GM23338 (cell line): Measurements from ENCODE around the gene ADAMTSL2. TPM values are rescaled to one million over a fixed set of nuclear protein-coding genes. Genes with fewer than 3 reads are reported as not detected.
A peak's percentile ranks its signal among the peaks of the same experiment; 100 is the strongest.

ENCODE experiments used
- ATAC-seq: fragments of 200-7000 bp; cut with Tn5 transposase; 3 replicates; pipeline ENCODE4 v1.9.1; 2020
- DNase-seq: peaks from one replicate; pipeline ENCODE4 v3.0.0-alpha.2; 2015; ENCODE audit warnings: low spot score
- H2AFZ ChIP-seq: fragments of 200-600 bp; sonication (generic); 2 replicates; pipeline ENCODE4 v1.8.0; 2016; ENCODE audit warnings: antibody characterized with exemption, mild to moderate bottlenecking, moderate library complexity
- H3F3A ChIP-seq: fragments of 200-600 bp; sonication (generic); replicated peaks from 2 replicates; pipeline ENCODE4 v1.8.0; 2017; ENCODE audit warnings: antibody characterized with exemption, mixed run types, low read depth
- H3K27ac ChIP-seq: fragments of 200-600 bp; sonication (generic); 2 replicates; pipeline ENCODE4 v1.6.1; 2016; ENCODE audit warnings: low read depth
- H3K27me3 ChIP-seq: fragments of 200-600 bp; sonication (generic); 2 replicates; pipeline ENCODE4 v1.8.0; 2016; ENCODE audit warnings: mild to moderate bottlenecking, mixed run types, moderate library complexity; ENCODE audit not compliant: insufficient read depth
- H3K36me3 ChIP-seq: fragments of 200-600 bp; sonication (generic); 2 replicates; pipeline ENCODE4 v1.8.0; 2016; ENCODE audit warnings: mild to moderate bottlenecking; ENCODE audit not compliant: insufficient read depth
- H3K4me1 ChIP-seq: fragments of 200-600 bp; sonication (generic); 2 replicates; pipeline ENCODE4 v1.8.0; 2016; ENCODE audit warnings: mild to moderate bottlenecking, moderate library complexity; ENCODE audit not compliant: insufficient read depth
- H3K4me2 ChIP-seq: fragments of 200-600 bp; sonication (generic); 2 replicates; pipeline ENCODE4 v1.7.1; 2017; ENCODE audit warnings: mixed run types
- H3K4me3 ChIP-seq: fragments of 200-600 bp; sonication (generic); 2 replicates; pipeline ENCODE4 v1.6.1; 2016; ENCODE audit warnings: mixed run types
- H3K79me2 ChIP-seq: fragments of 200-600 bp; sonication (generic); replicated peaks from 2 replicates; pipeline ENCODE4 v1.8.0; 2017; ENCODE audit warnings: mild to moderate bottlenecking; ENCODE audit not compliant: insufficient read depth
- H3K9me2 ChIP-seq: fragments of 200-600 bp; sonication (generic); 2 replicates; pipeline ENCODE4 v1.8.0; 2017; ENCODE audit not compliant: insufficient read depth
- H4K20me1 ChIP-seq: fragments of 200-600 bp; sonication (generic); replicated peaks from 2 replicates; pipeline ENCODE4 v1.8.0; 2017; ENCODE audit warnings: mild to moderate bottlenecking; ENCODE audit not compliant: insufficient read depth
- H3K27ac Mint-ChIP-seq: 2 replicates; pipeline ENCODE4 v1.8.0; 2020; ENCODE audit warnings: inconsistent platforms, mild to moderate bottlenecking, moderate library complexity, mixed read lengths
- H3K27me3 Mint-ChIP-seq: 3 replicates; pipeline ENCODE4 v1.8.0; 2022; ENCODE audit warnings: low read depth, mild to moderate bottlenecking, moderate library complexity, mixed read lengths, inconsistent platforms; ENCODE audit not compliant: insufficient read depth, poor library complexity
- H3K36me3 Mint-ChIP-seq: 3 replicates; pipeline ENCODE4 v1.8.0; 2021; ENCODE audit warnings: low read depth, mild to moderate bottlenecking, inconsistent platforms, moderate library complexity, mixed read lengths
- H3K4me1 Mint-ChIP-seq: 3 replicates; pipeline ENCODE4 v1.8.0; 2020; ENCODE audit warnings: mild to moderate bottlenecking, inconsistent platforms, mixed read lengths
- H3K4me3 Mint-ChIP-seq: 3 replicates; pipeline ENCODE4 v1.8.0; 2021; ENCODE audit warnings: moderate library complexity, mild to moderate bottlenecking, inconsistent platforms, mixed read lengths
- H3K9me3 Mint-ChIP-seq: 3 replicates; pipeline ENCODE4 v1.8.0; 2020; ENCODE audit warnings: moderate library complexity, mild to moderate bottlenecking, inconsistent platforms, mixed read lengths
- CREB1 ChIP-seq: fragments of 250-450 bp; sonication (Bioruptor Pico); IDR thresholded peaks from 2 replicates; pipeline ENCODE4 v1.5.0; 2020; ENCODE audit warnings: low read depth, mild to moderate bottlenecking, moderate library complexity
- EZH2 ChIP-seq: fragments of 200-600 bp; sonication (generic); IDR thresholded peaks from one replicate; pipeline ENCODE4 v1.8.0; 2017; ENCODE audit warnings: antibody characterized with exemption, mild to moderate bottlenecking, low read depth; ENCODE audit not compliant: unreplicated experiment
- EZH2phosphoT487 ChIP-seq: fragments of 200-600 bp; sonication (generic); IDR thresholded peaks from one replicate; pipeline ENCODE4 v1.8.1; 2018; ENCODE audit warnings: antibody characterized with exemption; ENCODE audit not compliant: unreplicated experiment
- NANOG ChIP-seq: IDR thresholded peaks from 2 replicates; pipeline ENCODE4 v1.6.1; 2016; ENCODE audit warnings: antibody characterized with exemption, borderline replicate concordance
- POLR2AphosphoS5 ChIP-seq: IDR thresholded peaks from 2 replicates; pipeline ENCODE4 v1.6.1; 2016; ENCODE audit warnings: antibody characterized with exemption, low read depth
- STAT1 ChIP-seq: IDR thresholded peaks from one replicate; pipeline ENCODE4 v1.6.1; 2016; ENCODE audit warnings: antibody characterized with exemption; ENCODE audit not compliant: unreplicated experiment
- ZNF331 ChIP-seq: fragments of 250-450 bp; sonication (Bioruptor Pico); IDR thresholded peaks from 2 replicates; pipeline ENCODE4 v1.5.0; 2020; ENCODE audit warnings: low read depth, mild to moderate bottlenecking, moderate library complexity
- polyA plus RNA-seq: library from polyadenylated mRNA; unstranded; fragments of >200 nt; fragmentation: Nextera tagmentation; extraction: Ambion mirVana; gene quantifications from 2 replicates; pipeline ENCODE4 v1.2.1, GENCODE V29; 2016
- total RNA-seq: library from RNA; depleted of rRNA; stranded (reverse); fragments of >200 nt; shearing (Covaris generic); gene quantifications from 2 replicates; pipeline ENCODE4 v1.2.3, GENCODE V29; 2014
- TF ChIP-seq, protein P1 (sequence below), 2 experiments: fragments of 200-600 bp in 1 of 2; sonication (generic) in 1 of 2; conservative IDR thresholded peaks; 2 replicates each; pipeline versions ENCODE4 v1.5.1 to v1.6.1; 2016 to 2017; ENCODE audit warnings: antibody characterized with exemption in 2 of 2, low read depth in 2 of 2, mild to moderate bottlenecking in 2 of 2, moderate library complexity in 1 of 2
- TF ChIP-seq, protein P2 (sequence below): fragments of 250-450 bp; sonication (Bioruptor Pico); IDR thresholded peaks from 2 replicates; pipeline ENCODE4 v1.5.0; 2020; ENCODE audit warnings: mild to moderate bottlenecking, moderate library complexity

The ADAMTSL2 gene
- total and polyA plus RNA-seq, 2 experiments from 2014 or later, result 0.15 to 0.66 TPM

DNA sequence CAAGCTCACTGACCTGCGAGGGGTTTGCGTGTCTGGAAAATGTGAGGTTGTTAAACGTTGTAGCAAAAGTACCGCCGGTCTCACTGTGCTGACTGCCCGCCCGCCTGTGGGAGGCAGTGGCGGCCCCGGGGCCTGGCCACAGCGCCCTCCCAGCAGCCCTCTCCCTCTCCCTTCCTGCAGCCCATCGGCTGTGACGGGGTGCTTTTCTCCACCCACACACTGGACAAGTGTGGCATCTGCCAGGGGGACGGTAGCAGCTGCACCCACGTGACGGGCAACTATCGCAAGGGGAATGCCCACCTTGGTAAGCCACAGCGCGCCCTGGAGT, 6.2 kb downstream of the ADAMTSL2 start:
- ATAC-seq, result peak; percentile 69
- Histone ChIP-seq H2AFZ (0 out of 2 replicates have a peak overlapping the region, but pooled peaks have one; percentile 56), H3F3A (no peaks in the 10 kb centered on the region), H3K27ac (no peak overlapping the region), H3K9me2 (no peaks in the 10 kb centered on the region), H3K79me2 (no peaks in the 10 kb centered on the region), H3K4me3 (no peak overlapping the region), H3K4me2 (no peak overlapping the region), H4K20me1 (no peaks in the 10 kb centered on the region), H3K4me1 (no peaks in the 10 kb centered on the region; the same call in 1 of the 2 replicates), H3K36me3 (no peaks in the 10 kb centered on the region), H3K27me3 (no peaks in the 10 kb centered on the region)
- Mint-ChIP-seq H3K4me1 (peaks cover 16% of the 10 kb centered on the region), H3K27ac (no peak overlapping the region), H3K36me3 (no peaks in the 10 kb centered on the region), H3K4me3 (peak overlapping the region; percentile 55; the same call in 2 of the 3 replicates), H3K9me3 (no peaks in the 10 kb centered on the region), H3K27me3 (peaks cover 11% of the 10 kb centered on the region)
- TF ChIP-seq, protein P1, sequence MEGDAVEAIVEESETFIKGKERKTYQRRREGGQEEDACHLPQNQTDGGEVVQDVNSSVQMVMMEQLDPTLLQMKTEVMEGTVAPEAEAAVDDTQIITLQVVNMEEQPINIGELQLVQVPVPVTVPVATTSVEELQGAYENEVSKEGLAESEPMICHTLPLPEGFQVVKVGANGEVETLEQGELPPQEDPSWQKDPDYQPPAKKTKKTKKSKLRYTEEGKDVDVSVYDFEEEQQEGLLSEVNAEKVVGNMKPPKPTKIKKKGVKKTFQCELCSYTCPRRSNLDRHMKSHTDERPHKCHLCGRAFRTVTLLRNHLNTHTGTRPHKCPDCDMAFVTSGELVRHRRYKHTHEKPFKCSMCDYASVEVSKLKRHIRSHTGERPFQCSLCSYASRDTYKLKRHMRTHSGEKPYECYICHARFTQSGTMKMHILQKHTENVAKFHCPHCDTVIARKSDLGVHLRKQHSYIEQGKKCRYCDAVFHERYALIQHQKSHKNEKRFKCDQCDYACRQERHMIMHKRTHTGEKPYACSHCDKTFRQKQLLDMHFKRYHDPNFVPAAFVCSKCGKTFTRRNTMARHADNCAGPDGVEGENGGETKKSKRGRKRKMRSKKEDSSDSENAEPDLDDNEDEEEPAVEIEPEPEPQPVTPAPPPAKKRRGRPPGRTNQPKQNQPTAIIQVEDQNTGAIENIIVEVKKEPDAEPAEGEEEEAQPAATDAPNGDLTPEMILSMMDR (conservative IDR thresholded peaks at IDR 0.05; ENCODE audit: low read depth in 2 of 2), result peak; percentile 36; a peak in 2 of 4 replicates
- TF ChIP-seq ZNF331, result no peak
- DNase-seq, result no peak

DNA sequence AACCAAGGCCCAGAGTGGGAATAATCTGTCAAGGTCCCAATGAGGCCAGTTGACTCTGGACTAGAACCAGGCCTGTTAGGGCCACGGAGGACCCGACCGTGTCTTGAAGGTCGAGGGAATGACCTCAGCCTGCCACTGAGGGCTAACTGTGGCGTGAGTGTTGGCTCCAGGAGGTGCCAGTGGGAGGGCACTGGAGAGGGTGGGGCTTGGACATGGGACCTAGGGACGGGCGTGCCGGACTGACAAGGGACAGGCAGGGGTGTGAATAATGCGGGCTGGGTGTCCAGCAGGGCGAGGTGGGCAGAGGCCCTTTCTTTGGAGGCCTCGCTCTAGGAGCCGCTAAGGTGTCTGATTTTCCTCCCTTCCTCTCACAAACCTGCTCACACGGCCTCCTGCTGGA, 7.5 kb downstream of the ADAMTSL2 start:
- H3K27me3 ChIP-seq, result no peaks in the 10 kb centered on the region
- Mint-ChIP-seq H3K36me3 (no peaks in the 10 kb centered on the region; the same call in 2 of the 3 replicates), H3K27me3 (peaks cover 8% of the 10 kb centered on the region), H3K9me3 (no peaks in the 10 kb centered on the region), H3K27ac (no peak overlapping the region), H3K4me1 (peaks cover 16% of the 10 kb centered on the region), H3K4me3 (no peak overlapping the region)
- H3K4me3 ChIP-seq, result no peak overlapping the region
- H3K4me2 ChIP-seq, result no peak overlapping the region
- DNase-seq (no peak), ATAC-seq (no peak)
- no peaks in the 10 kb centered on the region for H3K9me2 ChIP-seq
- no peaks in the 10 kb centered on the region for H3F3A ChIP-seq
- no peak overlapping the region for H3K27ac ChIP-seq
- H4K20me1 ChIP-seq, result no peaks in the 10 kb centered on the region
- H3K4me1 ChIP-seq, result no peaks in the 10 kb centered on the region; the same call in 1 of the 2 replicates
- no peak overlapping the region for H2AFZ ChIP-seq
- no peaks in the 10 kb centered on the region for H3K79me2 ChIP-seq
- no peaks in the 10 kb centered on the region for H3K36me3 ChIP-seq
- TF ChIP-seq NANOG, result no peak
- TF ChIP-seq EZH2phosphoT487, result no peak
- no peak for TF ChIP-seq EZH2
- TF ChIP-seq, protein P2, sequence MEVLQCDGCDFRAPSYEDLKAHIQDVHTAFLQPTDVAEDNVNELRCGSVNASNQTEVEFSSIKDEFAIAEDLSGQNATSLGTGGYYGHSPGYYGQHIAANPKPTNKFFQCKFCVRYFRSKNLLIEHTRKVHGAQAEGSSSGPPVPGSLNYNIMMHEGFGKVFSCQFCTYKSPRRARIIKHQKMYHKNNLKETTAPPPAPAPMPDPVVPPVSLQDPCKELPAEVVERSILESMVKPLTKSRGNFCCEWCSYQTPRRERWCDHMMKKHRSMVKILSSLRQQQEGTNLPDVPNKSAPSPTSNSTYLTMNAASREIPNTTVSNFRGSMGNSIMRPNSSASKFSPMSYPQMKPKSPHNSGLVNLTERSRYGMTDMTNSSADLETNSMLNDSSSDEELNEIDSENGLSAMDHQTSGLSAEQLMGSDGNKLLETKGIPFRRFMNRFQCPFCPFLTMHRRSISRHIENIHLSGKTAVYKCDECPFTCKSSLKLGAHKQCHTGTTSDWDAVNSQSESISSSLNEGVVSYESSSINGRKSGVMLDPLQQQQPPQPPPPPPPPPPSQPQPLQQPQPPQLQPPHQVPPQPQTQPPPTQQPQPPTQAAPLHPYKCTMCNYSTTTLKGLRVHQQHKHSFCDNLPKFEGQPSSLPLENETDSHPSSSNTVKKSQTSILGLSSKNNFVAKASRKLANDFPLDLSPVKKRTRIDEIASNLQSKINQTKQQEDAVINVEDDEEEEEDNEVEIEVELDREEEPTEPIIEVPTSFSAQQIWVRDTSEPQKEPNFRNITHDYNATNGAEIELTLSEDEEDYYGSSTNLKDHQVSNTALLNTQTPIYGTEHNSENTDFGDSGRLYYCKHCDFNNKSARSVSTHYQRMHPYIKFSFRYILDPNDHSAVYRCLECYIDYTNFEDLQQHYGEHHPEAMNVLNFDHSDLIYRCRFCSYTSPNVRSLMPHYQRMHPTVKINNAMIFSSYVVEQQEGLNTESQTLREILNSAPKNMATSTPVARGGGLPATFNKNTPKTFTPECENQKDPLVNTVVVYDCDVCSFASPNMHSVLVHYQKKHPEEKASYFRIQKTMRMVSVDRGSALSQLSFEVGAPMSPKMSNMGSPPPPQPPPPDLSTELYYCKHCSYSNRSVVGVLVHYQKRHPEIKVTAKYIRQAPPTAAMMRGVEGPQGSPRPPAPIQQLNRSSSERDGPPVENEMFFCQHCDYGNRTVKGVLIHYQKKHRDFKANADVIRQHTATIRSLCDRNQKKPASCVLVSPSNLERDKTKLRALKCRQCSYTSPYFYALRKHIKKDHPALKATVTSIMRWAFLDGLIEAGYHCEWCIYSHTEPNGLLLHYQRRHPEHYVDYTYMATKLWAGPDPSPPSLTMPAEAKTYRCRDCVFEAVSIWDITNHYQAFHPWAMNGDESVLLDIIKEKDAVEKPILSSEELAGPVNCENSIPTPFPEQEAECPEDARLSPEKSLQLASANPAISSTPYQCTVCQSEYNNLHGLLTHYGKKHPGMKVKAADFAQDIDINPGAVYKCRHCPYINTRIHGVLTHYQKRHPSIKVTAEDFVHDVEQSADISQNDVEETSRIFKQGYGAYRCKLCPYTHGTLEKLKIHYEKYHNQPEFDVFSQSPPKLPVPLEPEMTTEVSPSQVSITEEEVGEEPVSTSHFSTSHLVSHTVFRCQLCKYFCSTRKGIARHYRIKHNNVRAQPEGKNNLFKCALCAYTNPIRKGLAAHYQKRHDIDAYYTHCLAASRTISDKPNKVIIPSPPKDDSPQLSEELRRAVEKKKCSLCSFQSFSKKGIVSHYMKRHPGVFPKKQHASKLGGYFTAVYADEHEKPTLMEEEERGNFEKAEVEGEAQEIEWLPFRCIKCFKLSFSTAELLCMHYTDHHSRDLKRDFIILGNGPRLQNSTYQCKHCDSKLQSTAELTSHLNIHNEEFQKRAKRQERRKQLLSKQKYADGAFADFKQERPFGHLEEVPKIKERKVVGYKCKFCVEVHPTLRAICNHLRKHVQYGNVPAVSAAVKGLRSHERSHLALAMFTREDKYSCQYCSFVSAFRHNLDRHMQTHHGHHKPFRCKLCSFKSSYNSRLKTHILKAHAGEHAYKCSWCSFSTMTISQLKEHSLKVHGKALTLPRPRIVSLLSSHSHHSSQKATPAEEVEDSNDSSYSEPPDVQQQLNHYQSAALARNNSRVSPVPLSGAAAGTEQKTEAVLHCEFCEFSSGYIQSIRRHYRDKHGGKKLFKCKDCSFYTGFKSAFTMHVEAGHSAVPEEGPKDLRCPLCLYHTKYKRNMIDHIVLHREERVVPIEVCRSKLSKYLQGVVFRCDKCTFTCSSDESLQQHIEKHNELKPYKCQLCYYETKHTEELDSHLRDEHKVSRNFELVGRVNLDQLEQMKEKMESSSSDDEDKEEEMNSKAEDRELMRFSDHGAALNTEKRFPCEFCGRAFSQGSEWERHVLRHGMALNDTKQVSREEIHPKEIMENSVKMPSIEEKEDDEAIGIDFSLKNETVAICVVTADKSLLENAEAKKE (CRISPR knock-in tag), result no peak
- TF ChIP-seq, protein P1 (conservative IDR thresholded peaks at IDR 0.05; ENCODE audit: low read depth in 2 of 2), result no peak
- TF ChIP-seq STAT1, result no peak
- no peak for TF ChIP-seq CREB1 (CRISPR knock-in tag)
- no peak for TF ChIP-seq POLR2AphosphoS5
